OCI-LY7 (cell line): Measurements from ENCODE around the gene CHST11. TPM values are rescaled to one million over a fixed set of nuclear protein-coding genes. Genes with fewer than 3 reads are reported as not detected.

ENCODE experiments used
- BruUV-seq: library from RNA; stranded (reverse); fragments of 400-500 nt; replicated peaks from 2 replicates; lab custom pipeline; 2021; lab: Mats Ljungman, UMichigan
- CTCF ChIA-PET: fragments of 300-600 bp; sonication (Branson Sonifier 250); formaldehyde crosslinking; loops from one replicate; lab custom pipeline; 2022; ENCODE audit warnings: antibody characterized with exemption; ENCODE audit not compliant: unreplicated experiment; lab: Charles Lee
- POLR2A ChIA-PET: fragments of 300-600 bp; sonication (Branson Sonifier 250); formaldehyde crosslinking; loops from one replicate; lab custom pipeline; 2022; ENCODE audit warnings: antibody characterized with exemption; lab: Charles Lee
- DNase-seq: peaks from one replicate; pipeline ENCODE4 v3.0.0-alpha.2; 2015; ENCODE audit warnings: low spot score
- H2AFZ ChIP-seq: fragments of 200-600 bp; sonication (generic), shearing (Covaris generic); 2 replicates; pipeline ENCODE4 v1.6.1; 2014; ENCODE audit warnings: mild to moderate bottlenecking, antibody characterized with exemption, low read length, moderate library complexity
- H3K27ac ChIP-seq: fragments of 200-600 bp; sonication (generic); 2 replicates; pipeline ENCODE4 v1.5.1; 2014; ENCODE audit warnings: mixed run types, low read depth, mild to moderate bottlenecking, moderate library complexity, low read length, inconsistent platforms; ENCODE audit not compliant: poor library complexity, severe bottlenecking
- H3K36me3 ChIP-seq: fragments of 200-600 bp; sonication (generic); 2 replicates; pipeline ENCODE4 v1.6.1; 2014; ENCODE audit warnings: mild to moderate bottlenecking, antibody characterized with exemption, low read length, moderate library complexity, mixed read lengths; ENCODE audit not compliant: insufficient read depth
- H3K4me1 ChIP-seq: fragments of 200-600 bp; sonication (generic); 2 replicates; pipeline ENCODE4 v1.5.1; 2014; ENCODE audit warnings: mild to moderate bottlenecking, low read length; ENCODE audit not compliant: insufficient read depth, poor library complexity, severe bottlenecking
- H3K4me2 ChIP-seq: fragments of 200-600 bp; sonication (generic); 2 replicates; pipeline ENCODE4 v1.6.1; 2014; ENCODE audit warnings: mild to moderate bottlenecking, low read length
- H3K4me3 ChIP-seq: fragments of 200-600 bp; sonication (generic); 2 replicates; pipeline ENCODE4 v1.5.1; 2014; ENCODE audit warnings: mild to moderate bottlenecking, low read depth, low read length; ENCODE audit not compliant: poor library complexity, severe bottlenecking
- H3K79me2 ChIP-seq: fragments of 200-600 bp; sonication (generic); 2 replicates; pipeline ENCODE4 v1.6.1; 2016; ENCODE audit warnings: low read depth, mild to moderate bottlenecking, low read length, moderate library complexity, mixed read lengths; ENCODE audit not compliant: insufficient read depth
- H3K9me2 ChIP-seq: fragments of 200-600 bp; sonication (generic); 2 replicates; pipeline ENCODE4 v1.6.1; 2016; ENCODE audit warnings: mild to moderate bottlenecking, low read length, mixed read lengths; ENCODE audit not compliant: insufficient read depth
- H3K9me3 ChIP-seq: fragments of 200-600 bp; sonication (generic); 2 replicates; pipeline ENCODE4 v1.6.1; 2014; ENCODE audit warnings: mild to moderate bottlenecking, mixed run types, low read length, mixed read lengths
- H4K20me1 ChIP-seq: fragments of 200-600 bp; sonication (generic); 2 replicates; pipeline ENCODE4 v1.6.1; 2014; ENCODE audit warnings: mild to moderate bottlenecking, antibody characterized with exemption, low read length, moderate library complexity, mixed read lengths; ENCODE audit not compliant: insufficient read depth
- CTCF ChIP-seq: fragments of 200-600 bp; sonication (generic); conservative IDR thresholded peaks from 2 replicates; pipeline ENCODE4 v1.5.1; 2014; ENCODE audit warnings: mild to moderate bottlenecking, antibody characterized with exemption, low read length, moderate library complexity, mixed read lengths
- EZH2phosphoT487 ChIP-seq: fragments of 200-600 bp; sonication (generic); IDR thresholded peaks from 2 replicates; pipeline ENCODE4 v1.6.1; 2018; ENCODE audit warnings: low read depth, borderline replicate concordance, mild to moderate bottlenecking, mixed run types, antibody characterized with exemption, low read length, moderate library complexity, mixed read lengths
- intact Hi-C: fragments of 100-400 bp; cut with micrococcal nuclease; formaldehyde crosslinking; loops from one replicate; pipeline ENCODE4 v1.10.0; 2022; ENCODE audit not compliant: unreplicated experiment
- total RNA-seq, 2 experiments: library from RNA; depleted of rRNA in 1 of 2; stranded (reverse); fragments of >200 nt in 1 of 2; shearing (Covaris generic) in 1 of 2; gene quantifications; 2 replicates each; pipeline ENCODE4 v1.2.3, GENCODE V29; 2014 to 2022

Gene CHST11
- total RNA-seq, 2 experiments from 2014 or later, result 15.2 to 41.6 TPM

GRCh38 chr12:104448031-104448430, 8.7 kb upstream of the CHST11 start:
- H3K4me3 ChIP-seq, result no peak overlapping the region
- H3K79me2 ChIP-seq, result no peaks in the 10 kb centered on the region
- no peaks in the 10 kb centered on the region for H3K9me2 ChIP-seq
- BruUV-seq, result no TSS peak
- intact Hi-C loops, result no loop called here
- no peaks in the 10 kb centered on the region for H4K20me1 ChIP-seq
- peaks cover 13% of the 10 kb centered on the region; the same call in 1 of the 2 replicates for H3K9me3 ChIP-seq
- H3K4me2 ChIP-seq, result no peak overlapping the region
- no peaks in the 10 kb centered on the region for H3K36me3 ChIP-seq
- no peak for TF ChIP-seq CTCF
- TF ChIP-seq EZH2phosphoT487, result no peak
- ChIA-PET CTCF (no interaction called here), POLR2A (interaction anchor here (2.1 kb wide), 1 partner anchor 30 kb away, joined by 5 read pairs; no protein-coding TSS in a partner anchor)
- H3K4me1 ChIP-seq, result peaks cover 2% of the 10 kb centered on the region
- no peak overlapping the region for H3K27ac ChIP-seq
- H2AFZ ChIP-seq, result no peak overlapping the region
- no peak for DNase-seq

GRCh38 chr12:104448451-104448850, 8.3 kb upstream of the CHST11 start:
- CTCF ChIA-PET, result no interaction called here
- no peaks in the 10 kb centered on the region for H3K9me2 ChIP-seq
- POLR2A ChIA-PET, result interaction anchor here (0.6 to 2.1 kb wide), 2 partner anchors 25 to 29 kb away, joined by 3 to 5 read pairs; no protein-coding TSS in a partner anchor

More at GRCh38 chr12:104448451-104448850, 8.3 kb upstream of the CHST11 start:
- Histone ChIP-seq H4K20me1 (no peaks in the 10 kb centered on the region), H3K4me2 (no peak overlapping the region), H3K4me3 (no peak overlapping the region), H2AFZ (no peak overlapping the region), H3K27ac (no peak overlapping the region), H3K36me3 (no peaks in the 10 kb centered on the region), H3K4me1 (no peaks in the 10 kb centered on the region), H3K9me3 (peaks cover 13% of the 10 kb centered on the region; the same call in 1 of the 2 replicates), H3K79me2 (no peaks in the 10 kb centered on the region)
- intact Hi-C loops, result no loop called here
- TF ChIP-seq EZH2phosphoT487, result no peak
- no peak for TF ChIP-seq CTCF
- DNase-seq, result no peak
- BruUV-seq, result no TSS peak
